OCI-LY7 (cell line): ENCODE measurements around the gene CD5L. TPM values are rescaled to one million over a fixed set of nuclear protein-coding genes. Genes with fewer than 3 reads are reported as not detected.

ENCODE experiments used
- BruUV-seq: library from RNA; stranded (reverse); fragments of 400-500 nt; replicated peaks from 2 replicates; lab custom pipeline; 2021; lab: Mats Ljungman, UMichigan
- CTCF ChIA-PET: fragments of 300-600 bp; sonication (Branson Sonifier 250); formaldehyde crosslinking; loops from one replicate; lab custom pipeline; 2022; ENCODE audit warnings: antibody characterized with exemption; ENCODE audit not compliant: unreplicated experiment; lab: Charles Lee
- POLR2A ChIA-PET: fragments of 300-600 bp; sonication (Branson Sonifier 250); formaldehyde crosslinking; loops from one replicate; lab custom pipeline; 2022; ENCODE audit warnings: antibody characterized with exemption; lab: Charles Lee
- DNase-seq: peaks from one replicate; pipeline ENCODE4 v3.0.0-alpha.2; 2015; ENCODE audit warnings: low spot score
- H2AFZ ChIP-seq: fragments of 200-600 bp; sonication (generic), shearing (Covaris generic); 2 replicates; pipeline ENCODE4 v1.6.1; 2014; ENCODE audit warnings: mild to moderate bottlenecking, antibody characterized with exemption, low read length, moderate library complexity
- H3K27ac ChIP-seq: fragments of 200-600 bp; sonication (generic); 2 replicates; pipeline ENCODE4 v1.5.1; 2014; ENCODE audit warnings: mixed run types, low read depth, mild to moderate bottlenecking, moderate library complexity, low read length, inconsistent platforms; ENCODE audit not compliant: poor library complexity, severe bottlenecking
- H3K36me3 ChIP-seq: fragments of 200-600 bp; sonication (generic); 2 replicates; pipeline ENCODE4 v1.6.1; 2014; ENCODE audit warnings: mild to moderate bottlenecking, antibody characterized with exemption, low read length, moderate library complexity, mixed read lengths; ENCODE audit not compliant: insufficient read depth
- H3K4me1 ChIP-seq: fragments of 200-600 bp; sonication (generic); 2 replicates; pipeline ENCODE4 v1.5.1; 2014; ENCODE audit warnings: mild to moderate bottlenecking, low read length; ENCODE audit not compliant: insufficient read depth, poor library complexity, severe bottlenecking
- H3K4me2 ChIP-seq: fragments of 200-600 bp; sonication (generic); 2 replicates; pipeline ENCODE4 v1.6.1; 2014; ENCODE audit warnings: mild to moderate bottlenecking, low read length
- H3K4me3 ChIP-seq: fragments of 200-600 bp; sonication (generic); 2 replicates; pipeline ENCODE4 v1.5.1; 2014; ENCODE audit warnings: mild to moderate bottlenecking, low read depth, low read length; ENCODE audit not compliant: poor library complexity, severe bottlenecking
- H3K79me2 ChIP-seq: fragments of 200-600 bp; sonication (generic); 2 replicates; pipeline ENCODE4 v1.6.1; 2016; ENCODE audit warnings: low read depth, mild to moderate bottlenecking, low read length, moderate library complexity, mixed read lengths; ENCODE audit not compliant: insufficient read depth
- H3K9me2 ChIP-seq: fragments of 200-600 bp; sonication (generic); 2 replicates; pipeline ENCODE4 v1.6.1; 2016; ENCODE audit warnings: mild to moderate bottlenecking, low read length, mixed read lengths; ENCODE audit not compliant: insufficient read depth
- H3K9me3 ChIP-seq: fragments of 200-600 bp; sonication (generic); 2 replicates; pipeline ENCODE4 v1.6.1; 2014; ENCODE audit warnings: mild to moderate bottlenecking, mixed run types, low read length, mixed read lengths
- H4K20me1 ChIP-seq: fragments of 200-600 bp; sonication (generic); 2 replicates; pipeline ENCODE4 v1.6.1; 2014; ENCODE audit warnings: mild to moderate bottlenecking, antibody characterized with exemption, low read length, moderate library complexity, mixed read lengths; ENCODE audit not compliant: insufficient read depth
- EZH2phosphoT487 ChIP-seq: fragments of 200-600 bp; sonication (generic); IDR thresholded peaks from 2 replicates; pipeline ENCODE4 v1.6.1; 2018; ENCODE audit warnings: low read depth, borderline replicate concordance, mild to moderate bottlenecking, mixed run types, antibody characterized with exemption, low read length, moderate library complexity, mixed read lengths
- intact Hi-C: fragments of 100-400 bp; cut with micrococcal nuclease; formaldehyde crosslinking; loops from one replicate; pipeline ENCODE4 v1.10.0; 2022; ENCODE audit not compliant: unreplicated experiment
- total RNA-seq, 2 experiments: library from RNA; depleted of rRNA in 1 of 2; stranded (reverse); fragments of >200 nt in 1 of 2; shearing (Covaris generic) in 1 of 2; gene quantifications; 2 replicates each; pipeline ENCODE4 v1.2.3, GENCODE V29; 2014 to 2022
- TF ChIP-seq, protein P1 (sequence below): fragments of 200-600 bp; sonication (generic); conservative IDR thresholded peaks from 2 replicates; pipeline ENCODE4 v1.5.1; 2014; ENCODE audit warnings: mild to moderate bottlenecking, antibody characterized with exemption, low read length, moderate library complexity, mixed read lengths

CD5L gene
- total RNA-seq, 2 experiments from 2014 or later: not detected

DNA sequence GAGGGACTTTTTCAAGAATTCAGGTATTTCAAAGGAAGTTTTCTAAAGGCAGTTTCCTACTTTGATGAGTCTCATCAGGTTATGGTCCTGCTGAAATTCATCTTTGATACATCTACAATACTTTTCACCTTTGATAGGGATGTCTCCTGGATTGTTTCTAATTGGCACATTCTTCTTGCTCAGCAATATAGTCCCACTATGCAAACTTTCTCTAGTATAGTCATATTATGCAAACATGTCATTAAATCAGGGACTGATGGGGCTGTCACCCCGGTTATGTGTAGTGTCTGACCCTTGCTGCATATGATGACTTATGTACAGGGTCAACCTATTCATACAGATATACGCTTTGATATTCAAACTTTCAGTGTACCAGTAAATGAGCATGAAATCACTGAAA, 21.3 kb downstream of the CD5L start:
- H2AFZ ChIP-seq: peak overlapping the region; percentile 66
- ChIA-PET CTCF (interaction anchor here (0.8 to 1.4 kb wide), 2 partner anchors 9 to 13 kb away, joined by 3 read pairs; no protein-coding TSS in a partner anchor), POLR2A (interaction anchor here (1.1 to 6.6 kb wide), 7 partner anchors 9 to 309 kb away, joined by 3 to 71 read pairs (median 6); partner anchors contain the start of genes CD5L and FCRL2)
- H3K4me2 ChIP-seq: peak overlapping the region; percentile 83
- intact Hi-C loops: no loop called here
- no TSS peak for BruUV-seq
- H3K9me3 ChIP-seq: peaks cover 11% of the 10 kb centered on the region; the same call in 1 of the 2 replicates
- no peaks in the 10 kb centered on the region for H3K9me2 ChIP-seq
- no peak for DNase-seq
- H3K4me3 ChIP-seq: peak overlapping the region; percentile 69
- H3K27ac ChIP-seq: peak overlapping the region; percentile 85
- H3K4me1 ChIP-seq: peaks cover 68% of the 10 kb centered on the region
- H4K20me1 ChIP-seq: no peaks in the 10 kb centered on the region
- H3K79me2 ChIP-seq: peaks cover 36% of the 10 kb centered on the region
- H3K36me3 ChIP-seq: peaks cover 11% of the 10 kb centered on the region
- TF ChIP-seq, protein P1, sequence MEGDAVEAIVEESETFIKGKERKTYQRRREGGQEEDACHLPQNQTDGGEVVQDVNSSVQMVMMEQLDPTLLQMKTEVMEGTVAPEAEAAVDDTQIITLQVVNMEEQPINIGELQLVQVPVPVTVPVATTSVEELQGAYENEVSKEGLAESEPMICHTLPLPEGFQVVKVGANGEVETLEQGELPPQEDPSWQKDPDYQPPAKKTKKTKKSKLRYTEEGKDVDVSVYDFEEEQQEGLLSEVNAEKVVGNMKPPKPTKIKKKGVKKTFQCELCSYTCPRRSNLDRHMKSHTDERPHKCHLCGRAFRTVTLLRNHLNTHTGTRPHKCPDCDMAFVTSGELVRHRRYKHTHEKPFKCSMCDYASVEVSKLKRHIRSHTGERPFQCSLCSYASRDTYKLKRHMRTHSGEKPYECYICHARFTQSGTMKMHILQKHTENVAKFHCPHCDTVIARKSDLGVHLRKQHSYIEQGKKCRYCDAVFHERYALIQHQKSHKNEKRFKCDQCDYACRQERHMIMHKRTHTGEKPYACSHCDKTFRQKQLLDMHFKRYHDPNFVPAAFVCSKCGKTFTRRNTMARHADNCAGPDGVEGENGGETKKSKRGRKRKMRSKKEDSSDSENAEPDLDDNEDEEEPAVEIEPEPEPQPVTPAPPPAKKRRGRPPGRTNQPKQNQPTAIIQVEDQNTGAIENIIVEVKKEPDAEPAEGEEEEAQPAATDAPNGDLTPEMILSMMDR: no peak
- no peak for TF ChIP-seq EZH2phosphoT487

DNA sequence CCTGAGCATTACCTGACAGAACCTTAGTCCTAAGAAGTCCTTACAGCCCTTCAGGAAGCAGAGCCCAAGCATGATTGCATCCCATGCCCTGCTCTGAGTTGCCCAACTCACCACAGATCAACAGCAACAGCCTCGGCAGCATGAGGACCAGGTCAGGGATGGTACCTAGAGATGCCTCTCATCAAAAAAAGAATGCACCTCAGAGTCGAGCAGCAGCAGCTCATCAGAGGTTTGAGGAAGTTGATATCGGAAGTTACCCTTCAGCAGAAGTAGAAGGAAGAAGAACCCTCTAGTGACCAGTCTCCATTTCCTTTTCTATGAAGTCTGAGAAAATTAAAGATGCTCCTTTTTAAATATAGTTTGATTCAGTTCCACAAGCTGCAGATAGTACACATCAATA, 21.7 kb downstream of the CD5L start, which contains the start of gene FCRL1:
TSS of gene FCRL1 (minus strand) at position 225 of the 400 bp plus-strand sequence. CDS start at position 142, 83 bp downstream.
- intact Hi-C loops: loop anchor here (1.0 to 2.0 kb wide), 2 partner anchors 14 to 29 kb away; no protein-coding TSS in a partner anchor
- DNase-seq: peak; percentile 82
- peak within 1 kb of the TSS; percentile 66 for H2AFZ ChIP-seq
- H3K4me2 ChIP-seq: peak within 1 kb of the TSS; percentile 83
- peaks cover 15% of the 10 kb centered on the region; the same call in 1 of the 2 replicates for H3K9me3 ChIP-seq
- POLR2A ChIA-PET: interaction anchor here (0.7 to 6.6 kb wide), 12 partner anchors 10 to 309 kb away, joined by 3 to 71 read pairs (median 4); partner anchors contain the start of genes FCRL2 and FCRL5
- peak within 1 kb of the TSS; percentile 85 for H3K27ac ChIP-seq
- H4K20me1 ChIP-seq: no peaks in the 10 kb centered on the region
- H3K4me1 ChIP-seq: peaks cover 72% of the 10 kb centered on the region
- no peaks in the 10 kb centered on the region for H3K9me2 ChIP-seq
- CTCF ChIA-PET: interaction anchor here (0.7 to 1.4 kb wide), 3 partner anchors 10 to 15 kb away, joined by 3 read pairs; no protein-coding TSS in a partner anchor
- no peak for TF ChIP-seq EZH2phosphoT487
- TF ChIP-seq, protein P1: peak; percentile 36; the same call in 1 of the 2 replicates
- BruUV-seq: no TSS peak
- peaks cover 15% of the 10 kb centered on the region for H3K36me3 ChIP-seq
- peaks cover 40% of the 10 kb centered on the region for H3K79me2 ChIP-seq
- H3K4me3 ChIP-seq: peak within 1 kb of the TSS; percentile 69
